Measurements from ENCODE around the gene SCNN1B. TPM values are rescaled to one million over a fixed set of nuclear protein-coding genes. Genes with fewer than 3 reads are reported as not detected.
"Not testable (repeated sequence)": the region's sequence is repeated elsewhere in the genome, so short reads cannot be mapped to it uniquely, and the experiment has no call there.

Gene SCNN1B
- polyA plus RNA-seq, 1 donor from 2014 or later = 0.24 TPM

- H3K4me3 Mint-ChIP-seq = no peak overlapping the region
- H3K27ac Mint-ChIP-seq = no peak overlapping the region
- no peaks in the 10 kb centered on the region for H3K36me3 Mint-ChIP-seq
- H3K27me3 Mint-ChIP-seq = peaks cover 1% of the 10 kb centered on the region
- no peaks in the 10 kb centered on the region for H3K4me1 Mint-ChIP-seq
- H3K9me3 Mint-ChIP-seq = no peaks in the 10 kb centered on the region
Measured at GRCh38 chr16:23345237-23345636, 43.1 kb downstream of the SCNN1B start.

DNA sequence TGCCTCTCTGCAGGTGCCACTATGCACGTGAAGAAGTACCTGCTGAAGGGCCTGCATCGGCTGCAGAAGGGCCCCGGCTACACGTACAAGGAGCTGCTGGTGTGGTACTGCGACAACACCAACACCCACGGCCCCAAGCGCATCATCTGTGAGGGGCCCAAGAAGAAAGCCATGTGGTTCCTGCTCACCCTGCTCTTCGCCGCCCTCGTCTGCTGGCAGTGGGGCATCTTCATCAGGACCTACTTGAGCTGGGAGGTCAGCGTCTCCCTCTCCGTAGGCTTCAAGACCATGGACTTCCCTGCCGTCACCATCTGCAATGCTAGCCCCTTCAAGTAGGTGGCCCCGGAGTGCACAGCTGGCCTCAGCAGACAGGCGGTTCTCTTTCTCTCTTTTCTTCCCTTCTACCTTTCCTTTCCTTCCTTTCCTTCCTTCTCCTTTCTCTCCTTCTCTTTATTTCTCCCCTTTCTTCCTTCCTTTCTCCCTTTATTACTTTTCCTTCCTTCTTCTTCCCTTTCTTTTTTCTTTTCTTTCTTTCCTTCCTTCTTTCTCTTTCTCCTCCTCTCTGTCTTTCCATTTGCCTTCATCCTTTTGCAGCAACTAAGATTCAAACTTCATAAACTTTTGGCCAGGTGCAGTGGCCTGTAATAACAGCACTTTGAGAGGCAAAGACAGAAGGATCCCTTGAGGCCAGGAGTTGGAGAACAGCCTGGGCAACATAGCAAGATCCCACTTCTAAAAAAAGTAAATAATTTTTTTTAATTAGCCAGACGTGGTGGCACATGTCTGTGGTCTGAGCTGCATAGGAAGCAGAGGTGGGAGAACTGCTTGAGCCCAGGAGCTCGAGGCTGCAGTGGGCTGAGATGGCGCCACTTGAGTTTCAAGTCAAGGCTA, 46.7 kb downstream of the SCNN1B start:
- Mint-ChIP-seq H3K4me1 (no peaks in the 10 kb centered on the region), H3K36me3 (no peaks in the 10 kb centered on the region), H3K27me3 (peaks cover 4% of the 10 kb centered on the region), H3K27ac (no peak overlapping the region), H3K4me3 (no peak overlapping the region), H3K9me3 (no peaks in the 10 kb centered on the region)

GRCh38 chr16:23351360-23351759, 49.3 kb downstream of the SCNN1B start:
- Mint-ChIP-seq H3K27me3 (peaks cover 6% of the 10 kb centered on the region), H3K9me3 (no peaks in the 10 kb centered on the region), H3K36me3 (peaks cover 3% of the 10 kb centered on the region), H3K4me3 (no peak overlapping the region), H3K4me1 (no peaks in the 10 kb centered on the region), H3K27ac (no peak overlapping the region)

DNA sequence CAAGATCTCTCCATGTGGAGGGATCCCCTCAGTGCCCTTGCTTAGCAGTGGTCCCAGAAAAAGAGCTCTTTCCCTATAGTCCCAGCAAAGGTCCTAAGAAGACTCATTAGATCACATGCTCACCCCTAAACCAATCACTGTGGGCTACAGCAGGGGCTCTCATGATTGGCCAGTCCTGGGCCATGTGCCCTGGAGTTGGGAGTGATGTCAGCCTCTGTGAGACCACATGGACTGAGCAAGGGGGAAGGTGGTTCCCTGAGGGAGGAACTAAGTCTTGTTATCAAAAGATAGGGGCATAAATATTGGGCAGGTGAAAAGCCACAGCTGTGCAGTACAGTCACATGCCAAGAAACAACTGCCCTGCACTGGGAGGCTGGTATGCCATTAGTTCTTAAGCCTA, 51.3 kb downstream of the SCNN1B start:
- Mint-ChIP-seq H3K4me1 (no peaks in the 10 kb centered on the region), H3K9me3 (no peaks in the 10 kb centered on the region), H3K27ac (no peak overlapping the region), H3K4me3 (no peak overlapping the region), H3K36me3 (peaks cover 3% of the 10 kb centered on the region), H3K27me3 (peaks cover 6% of the 10 kb centered on the region)

GRCh38 chr16:23354246-23354645, 52.1 kb downstream of the SCNN1B start:
- peak overlapping the region in 1 of 3 donors; percentile 40 for H3K27ac Mint-ChIP-seq

DNA sequence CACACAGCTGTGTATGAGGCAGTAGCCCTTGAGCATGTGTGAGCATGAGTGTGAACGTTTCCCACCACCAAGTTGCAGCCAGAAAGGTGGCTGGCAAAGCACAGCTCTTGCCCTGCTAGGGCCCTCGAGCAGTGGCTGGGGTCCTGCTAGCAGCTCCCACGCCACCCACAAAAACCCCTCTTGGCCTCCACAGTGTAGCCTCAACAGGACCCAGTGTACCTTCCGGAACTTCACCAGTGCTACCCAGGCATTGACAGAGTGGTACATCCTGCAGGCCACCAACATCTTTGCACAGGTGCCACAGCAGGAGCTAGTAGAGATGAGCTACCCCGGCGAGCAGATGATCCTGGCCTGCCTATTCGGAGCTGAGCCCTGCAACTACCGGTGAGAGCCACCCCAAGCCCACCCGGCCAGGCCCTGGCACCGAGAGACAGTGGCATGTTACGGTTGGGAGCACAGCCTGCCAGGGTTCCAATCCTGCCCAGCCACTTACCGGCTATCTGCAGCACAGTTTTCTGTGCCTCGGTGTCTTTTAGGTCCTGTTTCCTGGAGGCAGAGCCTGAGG, 53.1 kb downstream of the SCNN1B start:
- Mint-ChIP-seq H3K9me3 (no peaks in the 10 kb centered on the region), H3K27ac (peak overlapping the region in 1 of 3 donors; percentile 40), H3K4me3 (no peak overlapping the region), H3K4me1 (no peaks in the 10 kb centered on the region), H3K36me3 (peaks cover 3% of the 10 kb centered on the region), H3K27me3 (peaks cover 9% of the 10 kb centered on the region)

More at GRCh38 chr16:23354246-23354645, 52.1 kb downstream of the SCNN1B start:
- no peaks in the 10 kb centered on the region for H3K4me1 Mint-ChIP-seq
- H3K9me3 Mint-ChIP-seq = no peaks in the 10 kb centered on the region
- H3K4me3 Mint-ChIP-seq = no peak overlapping the region
- H3K27me3 Mint-ChIP-seq = peaks cover 5% of the 10 kb centered on the region
- peaks cover 3% of the 10 kb centered on the region for H3K36me3 Mint-ChIP-seq

DNA sequence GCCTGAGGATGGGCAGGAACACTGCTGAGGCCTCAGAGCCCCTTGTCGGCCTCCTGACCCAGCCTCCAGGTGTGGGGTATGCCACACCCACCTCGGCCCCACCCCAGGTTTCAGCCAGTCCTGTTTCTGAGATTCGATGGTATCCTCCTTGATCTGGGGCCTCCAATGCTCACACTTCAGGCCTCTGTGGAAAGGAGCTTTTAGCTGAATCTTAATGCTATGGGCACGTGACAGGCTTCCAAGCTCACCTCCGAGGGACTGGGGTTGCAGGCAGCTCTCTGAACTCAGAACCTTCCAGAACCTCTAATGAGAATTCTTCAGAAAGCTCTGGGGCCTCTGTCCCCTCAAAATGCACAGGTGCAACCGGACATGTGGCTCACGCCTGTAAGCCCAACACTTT, 54.8 kb downstream of the SCNN1B start:
- Mint-ChIP-seq H3K4me3 (no peak overlapping the region), H3K27me3 (peaks cover 10% of the 10 kb centered on the region), H3K9me3 (no peaks in the 10 kb centered on the region), H3K36me3 (peaks cover 3% of the 10 kb centered on the region), H3K27ac (no peak overlapping the region), H3K4me1 (no peaks in the 10 kb centered on the region)

DNA sequence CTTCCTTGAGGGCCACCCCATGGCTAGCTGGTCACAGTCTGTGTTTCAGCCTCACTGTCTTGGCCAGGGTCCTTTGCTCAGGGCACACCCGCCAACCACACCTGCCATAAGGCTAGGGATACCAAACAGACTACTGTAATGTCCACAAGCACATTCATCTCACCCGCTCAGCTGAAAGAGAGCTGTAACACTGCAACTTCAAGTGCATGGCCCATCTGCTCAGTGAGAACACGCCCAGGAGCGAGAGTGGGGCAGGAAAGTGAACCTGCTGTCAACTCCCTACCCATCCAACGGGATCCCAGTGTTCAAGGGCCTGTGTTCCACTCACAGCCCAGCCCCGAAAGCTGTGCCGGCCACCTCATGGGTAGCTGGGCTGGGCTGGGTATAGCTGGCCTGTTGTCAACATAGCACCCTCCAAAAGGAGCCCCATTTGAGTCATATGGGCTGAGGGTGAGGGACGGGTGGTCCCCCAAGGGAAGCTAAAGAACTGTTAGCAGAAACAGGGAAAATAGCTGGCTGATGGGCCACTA, 55.7 kb downstream of the SCNN1B start:
- Mint-ChIP-seq H3K27ac (no peak overlapping the region), H3K4me1 (no peaks in the 10 kb centered on the region), H3K36me3 (peaks cover 3% of the 10 kb centered on the region), H3K9me3 (no peaks in the 10 kb centered on the region), H3K27me3 (peaks cover 9% of the 10 kb centered on the region), H3K4me3 (no peak overlapping the region)

DNA sequence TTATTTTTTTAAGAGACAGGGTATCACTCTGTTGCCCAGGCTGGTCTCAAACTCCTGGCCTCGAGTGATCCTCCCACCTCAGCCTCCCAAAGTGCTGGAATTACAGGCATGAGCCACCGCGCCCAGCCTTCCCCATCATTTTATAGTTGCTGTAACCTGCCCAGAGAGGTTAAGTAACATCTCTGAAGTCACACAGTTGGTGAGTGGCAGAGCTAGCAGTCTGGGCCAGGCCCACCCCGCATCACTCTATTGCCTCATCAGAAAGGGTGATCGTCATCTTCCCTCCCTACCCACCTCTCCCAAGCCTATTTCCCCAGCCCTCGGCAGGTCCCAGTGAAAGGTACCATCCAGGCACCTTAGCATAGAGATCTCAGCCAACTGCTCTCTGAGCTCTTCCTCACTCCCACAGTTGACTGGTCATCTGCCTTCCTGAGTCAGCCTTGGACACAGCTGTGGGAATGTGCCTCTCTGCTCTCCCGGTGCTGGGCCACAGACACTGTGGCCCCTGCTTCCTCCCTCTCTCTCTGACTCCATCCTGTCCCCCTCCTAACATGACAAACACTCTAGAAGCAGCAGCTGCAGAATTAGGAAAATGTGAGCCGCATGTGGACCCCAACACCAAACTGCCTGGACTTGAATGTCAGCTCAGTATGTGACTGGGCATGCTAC, 57.1 kb downstream of the SCNN1B start:
- no peak overlapping the region for H3K4me3 Mint-ChIP-seq
- H3K27ac Mint-ChIP-seq = peak overlapping the region in 1 of 3 donors; percentile 62
- H3K36me3 Mint-ChIP-seq = peaks cover 3% of the 10 kb centered on the region
- peaks cover 0 to 2% (median 0%) of the 10 kb centered on the region in 3 donors for H3K4me1 Mint-ChIP-seq
- H3K9me3 Mint-ChIP-seq = no peaks in the 10 kb centered on the region
- H3K27me3 Mint-ChIP-seq = peaks cover 5% of the 10 kb centered on the region

DNA sequence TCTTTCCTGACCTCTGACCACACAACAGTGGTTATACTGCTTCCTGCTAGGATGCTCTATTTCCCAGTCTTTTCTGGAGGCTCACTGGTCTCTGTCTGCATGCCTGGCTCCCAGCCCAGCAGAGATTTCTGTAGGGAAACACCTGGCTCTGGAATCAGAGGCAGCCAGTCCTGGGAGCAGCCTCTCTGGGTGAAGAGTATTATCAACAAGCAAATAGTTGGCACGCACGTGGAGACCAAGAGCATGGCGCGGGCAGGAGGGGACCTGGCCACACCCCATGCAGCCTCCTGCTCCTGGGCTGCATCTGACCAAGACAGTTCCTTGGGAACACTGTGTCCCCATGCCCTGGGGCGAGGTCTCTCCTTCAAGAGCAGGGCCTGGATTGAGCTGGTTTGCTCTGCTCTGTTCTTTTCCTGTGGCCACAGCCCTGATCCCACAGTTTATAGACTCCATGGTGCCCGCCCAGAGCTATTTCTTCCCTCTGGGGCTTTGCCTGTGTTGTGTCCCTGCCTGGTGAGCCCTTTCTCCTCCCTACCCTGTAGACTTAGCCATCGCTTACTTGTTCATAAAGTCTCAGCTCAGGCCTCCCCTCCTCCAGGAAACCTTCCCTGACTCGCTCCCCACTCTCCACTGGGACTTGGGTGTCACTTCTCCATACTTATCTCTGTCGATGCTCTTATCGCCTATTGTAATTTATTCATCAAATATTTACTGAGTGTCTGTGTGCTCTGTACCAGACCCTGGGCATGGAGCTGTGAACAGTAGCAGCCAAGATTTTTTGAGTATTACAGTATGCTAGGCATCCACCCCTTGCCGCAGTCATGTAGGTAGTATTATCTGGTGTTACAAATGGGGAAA, 60.6 kb downstream of the SCNN1B start:
- Mint-ChIP-seq H3K36me3 (no peaks in the 10 kb centered on the region), H3K4me1 (peaks cover 4 to 5% (median 4%) of the 10 kb centered on the region in 3 donors)

DNA sequence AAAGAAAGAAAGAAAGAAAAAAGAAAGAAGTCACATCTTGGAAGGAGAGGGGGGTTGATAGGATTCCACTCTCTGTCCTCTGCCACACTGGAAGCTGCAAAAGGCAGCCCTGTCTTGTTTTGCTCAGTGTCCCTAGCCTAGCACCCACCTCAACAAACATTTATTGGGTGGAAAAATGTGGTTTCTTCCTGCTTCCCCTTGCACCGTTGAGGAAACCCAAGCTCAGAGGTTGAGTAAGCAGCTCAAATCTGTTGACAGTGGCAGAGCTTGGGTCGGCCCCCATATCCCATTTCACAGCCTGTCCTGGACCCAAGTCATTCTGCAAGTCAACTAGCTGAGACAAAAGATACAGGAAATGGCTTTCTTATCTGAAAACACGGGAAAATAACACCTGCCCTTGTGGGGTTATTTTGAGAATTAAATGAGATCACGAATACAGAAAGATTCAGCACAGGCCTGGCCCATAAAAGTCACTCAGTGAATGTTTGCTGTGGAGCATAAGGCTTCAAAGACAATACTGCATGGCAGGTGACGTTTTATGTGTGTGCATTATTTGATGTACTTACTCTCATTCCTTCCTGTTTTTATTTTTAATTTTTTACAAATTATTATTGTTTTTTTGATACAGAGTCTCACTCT, 63.6 kb downstream of the SCNN1B start:
- H3K9me3 Mint-ChIP-seq = no peaks in the 10 kb centered on the region
- no peaks in the 10 kb centered on the region for H3K27me3 Mint-ChIP-seq
- H3K4me1 Mint-ChIP-seq = peaks cover 4 to 5% (median 4%) of the 10 kb centered on the region in 3 donors
- no peak overlapping the region for H3K27ac Mint-ChIP-seq
- H3K36me3 Mint-ChIP-seq = no peaks in the 10 kb centered on the region
- H3K4me3 Mint-ChIP-seq = peak overlapping the region in 1 of 4 donors; percentile 9

More for the DNA sequence above, 60.6 kb downstream of the SCNN1B start:
- Mint-ChIP-seq H3K27me3 (peaks cover 5% of the 10 kb centered on the region), H3K4me3 (no peak overlapping the region), H3K27ac (no peak overlapping the region), H3K9me3 (no peaks in the 10 kb centered on the region)

GRCh38 chr16:23366341-23366740, 64.2 kb downstream of the SCNN1B start:
- not testable (repeated sequence) for H3K4me3 Mint-ChIP-seq, H3K36me3 Mint-ChIP-seq, H3K27ac Mint-ChIP-seq, H3K27me3 Mint-ChIP-seq, H3K4me1 Mint-ChIP-seq, H3K9me3 Mint-ChIP-seq

- no peaks in the 10 kb centered on the region for H3K9me3 Mint-ChIP-seq
- H3K27ac Mint-ChIP-seq = peak overlapping the region in 1 of 3 donors; percentile 73
- peaks cover 1% of the 10 kb centered on the region for H3K27me3 Mint-ChIP-seq
- no peaks in the 10 kb centered on the region for H3K36me3 Mint-ChIP-seq
- H3K4me1 Mint-ChIP-seq = peaks cover 4 to 5% (median 4%) of the 10 kb centered on the region in 3 donors
- H3K4me3 Mint-ChIP-seq = no peak overlapping the region
Measured at GRCh38 chr16:23367564-23367963, 65.5 kb downstream of the SCNN1B start.

- H3K4me1 Mint-ChIP-seq = peaks cover 4 to 5% (median 4%) of the 10 kb centered on the region in 3 donors
- no peak overlapping the region for H3K27ac Mint-ChIP-seq
- H3K27me3 Mint-ChIP-seq = peaks cover 1% of the 10 kb centered on the region
- H3K9me3 Mint-ChIP-seq = no peaks in the 10 kb centered on the region
- H3K36me3 Mint-ChIP-seq = no peaks in the 10 kb centered on the region
- H3K4me3 Mint-ChIP-seq = no peak overlapping the region
Measured at GRCh38 chr16:23367988-23368387, 65.9 kb downstream of the SCNN1B start.

All from IgD-negative memory B cell (primary cell).